ENCODE measurements around the gene POLK.

DNA sequence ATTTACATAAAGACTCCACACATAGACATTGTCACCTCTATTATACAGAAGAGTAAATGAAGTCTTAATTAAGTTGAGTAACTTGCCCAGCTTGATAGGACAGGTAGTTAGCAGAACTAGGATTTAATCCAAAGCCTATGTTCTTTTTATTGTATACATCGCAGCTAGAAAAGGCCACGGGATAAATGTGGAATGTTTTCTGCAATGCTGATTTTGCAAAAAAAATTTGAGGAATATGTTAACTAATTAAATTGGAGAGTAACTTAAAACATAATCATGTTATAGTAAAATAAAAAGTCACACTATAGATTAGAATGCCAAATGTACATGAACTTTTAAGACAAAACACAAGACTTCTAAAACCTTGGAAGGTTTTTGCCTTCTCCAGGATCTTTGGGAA, 41.1 kb downstream of the POLK start:
- TF ChIP-seq EZH2 (IDR thresholded peaks at IDR 0.05; ENCODE audit: low read depth, low read length, severe bottlenecking), result no peak
- TF ChIP-seq, protein P1, sequence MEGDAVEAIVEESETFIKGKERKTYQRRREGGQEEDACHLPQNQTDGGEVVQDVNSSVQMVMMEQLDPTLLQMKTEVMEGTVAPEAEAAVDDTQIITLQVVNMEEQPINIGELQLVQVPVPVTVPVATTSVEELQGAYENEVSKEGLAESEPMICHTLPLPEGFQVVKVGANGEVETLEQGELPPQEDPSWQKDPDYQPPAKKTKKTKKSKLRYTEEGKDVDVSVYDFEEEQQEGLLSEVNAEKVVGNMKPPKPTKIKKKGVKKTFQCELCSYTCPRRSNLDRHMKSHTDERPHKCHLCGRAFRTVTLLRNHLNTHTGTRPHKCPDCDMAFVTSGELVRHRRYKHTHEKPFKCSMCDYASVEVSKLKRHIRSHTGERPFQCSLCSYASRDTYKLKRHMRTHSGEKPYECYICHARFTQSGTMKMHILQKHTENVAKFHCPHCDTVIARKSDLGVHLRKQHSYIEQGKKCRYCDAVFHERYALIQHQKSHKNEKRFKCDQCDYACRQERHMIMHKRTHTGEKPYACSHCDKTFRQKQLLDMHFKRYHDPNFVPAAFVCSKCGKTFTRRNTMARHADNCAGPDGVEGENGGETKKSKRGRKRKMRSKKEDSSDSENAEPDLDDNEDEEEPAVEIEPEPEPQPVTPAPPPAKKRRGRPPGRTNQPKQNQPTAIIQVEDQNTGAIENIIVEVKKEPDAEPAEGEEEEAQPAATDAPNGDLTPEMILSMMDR (IDR thresholded peaks at IDR 0.05; ENCODE audit: control extremely low read depth in 1 of 3, insufficient read depth in 1 of 3, low read depth in 1 of 3, low read length in 3 of 3), result no peak
- no peak for TF ChIP-seq TCF12 (IDR thresholded peaks at IDR 0.05; ENCODE audit: low read depth, low read length)
- no peak for TF ChIP-seq SP1 (IDR thresholded peaks at IDR 0.05; ENCODE audit: low read depth, low read length)
- TF ChIP-seq, protein P2, sequence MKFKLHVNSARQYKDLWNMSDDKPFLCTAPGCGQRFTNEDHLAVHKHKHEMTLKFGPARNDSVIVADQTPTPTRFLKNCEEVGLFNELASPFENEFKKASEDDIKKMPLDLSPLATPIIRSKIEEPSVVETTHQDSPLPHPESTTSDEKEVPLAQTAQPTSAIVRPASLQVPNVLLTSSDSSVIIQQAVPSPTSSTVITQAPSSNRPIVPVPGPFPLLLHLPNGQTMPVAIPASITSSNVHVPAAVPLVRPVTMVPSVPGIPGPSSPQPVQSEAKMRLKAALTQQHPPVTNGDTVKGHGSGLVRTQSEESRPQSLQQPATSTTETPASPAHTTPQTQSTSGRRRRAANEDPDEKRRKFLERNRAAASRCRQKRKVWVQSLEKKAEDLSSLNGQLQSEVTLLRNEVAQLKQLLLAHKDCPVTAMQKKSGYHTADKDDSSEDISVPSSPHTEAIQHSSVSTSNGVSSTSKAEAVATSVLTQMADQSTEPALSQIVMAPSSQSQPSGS (IDR thresholded peaks at IDR 0.05; ENCODE audit: low read length), result no peak
- TF ChIP-seq JUND (IDR thresholded peaks at IDR 0.05; ENCODE audit: low read length), result no peak
